ENCODE results near the gene ZBTB1. TPM values are rescaled to one million over a fixed set of nuclear protein-coding genes. Genes with fewer than 3 reads are reported as not detected.

Gene ZBTB1, protein sequence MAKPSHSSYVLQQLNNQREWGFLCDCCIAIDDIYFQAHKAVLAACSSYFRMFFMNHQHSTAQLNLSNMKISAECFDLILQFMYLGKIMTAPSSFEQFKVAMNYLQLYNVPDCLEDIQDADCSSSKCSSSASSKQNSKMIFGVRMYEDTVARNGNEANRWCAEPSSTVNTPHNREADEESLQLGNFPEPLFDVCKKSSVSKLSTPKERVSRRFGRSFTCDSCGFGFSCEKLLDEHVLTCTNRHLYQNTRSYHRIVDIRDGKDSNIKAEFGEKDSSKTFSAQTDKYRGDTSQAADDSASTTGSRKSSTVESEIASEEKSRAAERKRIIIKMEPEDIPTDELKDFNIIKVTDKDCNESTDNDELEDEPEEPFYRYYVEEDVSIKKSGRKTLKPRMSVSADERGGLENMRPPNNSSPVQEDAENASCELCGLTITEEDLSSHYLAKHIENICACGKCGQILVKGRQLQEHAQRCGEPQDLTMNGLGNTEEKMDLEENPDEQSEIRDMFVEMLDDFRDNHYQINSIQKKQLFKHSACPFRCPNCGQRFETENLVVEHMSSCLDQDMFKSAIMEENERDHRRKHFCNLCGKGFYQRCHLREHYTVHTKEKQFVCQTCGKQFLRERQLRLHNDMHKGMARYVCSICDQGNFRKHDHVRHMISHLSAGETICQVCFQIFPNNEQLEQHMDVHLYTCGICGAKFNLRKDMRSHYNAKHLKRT
- 20.2 and 36.6 TPM in 2 replicates for total RNA-seq (2014; rRNA removed; shearing (Covaris generic); ENCODE audit: low replicate concordance)

DNA sequence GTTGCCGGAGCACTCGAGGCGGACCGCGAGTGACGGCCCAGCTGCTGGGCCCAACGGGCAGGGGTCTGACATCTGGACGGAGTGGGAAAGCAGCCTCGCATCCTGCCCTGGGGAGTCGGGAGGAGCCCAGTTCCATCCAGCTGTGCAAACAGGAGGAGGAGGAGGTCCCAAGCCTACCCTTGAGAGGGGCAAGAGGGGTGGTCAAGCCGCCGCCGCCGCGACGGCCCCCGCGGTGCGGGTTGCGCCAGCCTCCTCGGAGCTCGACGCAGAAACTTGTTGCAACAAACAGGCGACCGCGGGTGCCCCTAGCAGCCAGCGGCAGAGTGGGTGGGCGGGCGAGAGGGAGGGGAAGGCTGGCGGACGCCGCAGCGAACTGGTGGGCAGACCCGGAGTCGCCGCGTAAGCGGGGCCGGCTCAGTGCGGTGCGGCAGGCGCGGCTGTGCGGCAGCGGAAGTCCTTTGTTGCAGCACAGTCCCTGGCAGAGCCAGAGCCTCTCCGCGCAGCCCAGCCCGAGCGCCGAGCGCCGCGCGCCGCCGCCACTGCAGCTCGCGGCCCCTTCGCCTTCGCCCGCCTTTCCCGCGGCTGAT, at the start of gene ZBTB1:
Gene ZBTB1 (plus strand): TSS at position 461 of the 587 bp plus-strand sequence. CDS start 16,735 bp downstream, outside the sequence.
- in situ Hi-C loops (cut with HindIII; ENCODE audit: low pct_unique_long_range_greater_than_20kb, low sequenced_read_pairs): no loop called here

DNA sequence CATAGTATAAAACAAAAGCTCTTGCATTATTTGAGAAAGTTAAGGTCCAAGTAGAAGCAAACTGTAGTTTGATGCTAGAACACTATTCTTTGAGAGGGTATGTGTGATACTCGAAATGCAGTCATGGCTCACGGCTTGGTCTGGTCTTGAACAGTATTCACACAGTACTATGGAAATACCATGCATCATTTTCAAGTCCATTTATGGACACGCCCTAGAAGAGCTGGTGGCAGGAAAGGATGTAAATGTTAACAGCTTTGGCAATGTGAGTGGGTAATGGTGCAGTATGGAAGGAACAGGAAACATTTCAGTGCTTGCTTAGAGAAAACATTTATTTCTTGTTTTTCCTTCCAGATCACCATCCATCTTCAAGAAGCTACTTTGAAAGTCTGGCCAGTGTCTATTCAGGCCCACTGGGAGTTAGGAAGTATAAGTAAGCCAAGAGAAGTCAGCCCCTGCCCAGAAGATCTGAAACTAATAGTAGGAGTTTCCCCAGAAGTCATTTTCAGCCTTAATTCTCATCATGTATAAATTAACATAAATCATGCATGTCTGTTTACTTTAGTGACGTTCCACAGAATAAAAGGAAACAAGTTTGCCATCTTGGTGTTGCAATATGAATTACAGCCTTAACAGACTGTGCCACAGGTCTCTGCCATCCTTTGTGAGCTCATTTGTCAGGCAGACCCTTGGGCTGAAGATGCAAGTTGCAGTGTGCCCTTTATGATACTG, 45.0 kb upstream of the ZBTB1 start:
- in situ Hi-C loops (cut with HindIII; ENCODE audit: low pct_unique_long_range_greater_than_20kb, low sequenced_read_pairs): no loop called here
- no peak for DNase-seq (ENCODE audit: low read depth)

More for the DNA sequence above, at the start of gene ZBTB1:
- DNase-seq (ENCODE audit: low read depth): peak; percentile 85

DNA sequence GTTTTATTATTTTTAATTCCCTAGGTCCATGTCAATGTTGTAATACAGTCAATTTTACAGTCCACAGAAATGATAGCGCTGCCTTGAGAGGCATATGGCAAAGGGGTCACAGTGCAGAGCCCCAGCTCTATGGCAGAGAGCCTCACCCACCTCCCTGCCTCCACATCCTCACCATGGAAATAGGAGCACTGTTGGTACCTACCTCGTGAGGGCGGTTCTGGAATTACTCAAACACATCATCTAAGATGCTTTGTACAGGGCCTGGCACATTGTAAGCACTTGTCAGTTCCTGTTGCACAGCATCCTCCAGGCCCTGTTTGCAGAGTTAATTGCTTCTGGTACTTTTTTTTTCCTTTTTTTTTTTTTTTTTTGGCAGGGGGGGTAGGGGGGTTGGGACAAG, 43.3 kb upstream of the ZBTB1 start:
- no peak for DNase-seq (ENCODE audit: low read depth)
- in situ Hi-C loops (cut with HindIII; ENCODE audit: low pct_unique_long_range_greater_than_20kb, low sequenced_read_pairs): no loop called here

DNA sequence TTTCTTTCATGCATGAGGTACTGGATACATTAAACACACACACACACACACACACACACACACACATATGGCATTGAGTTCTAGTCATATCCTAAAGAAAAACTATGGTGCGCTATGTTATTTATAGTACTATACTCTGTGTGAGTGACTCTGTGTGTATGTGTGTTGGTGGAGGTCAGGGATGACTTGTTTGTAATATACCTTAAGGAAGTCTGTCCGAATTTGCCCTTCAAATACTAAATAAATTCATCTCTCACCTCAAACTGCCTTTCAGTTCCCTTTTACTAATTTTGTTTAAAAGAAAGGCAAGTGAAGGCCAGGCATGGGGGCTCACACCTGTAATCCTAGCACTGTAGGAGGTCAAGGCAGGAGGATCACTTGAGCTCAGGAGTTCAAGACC, 41.4 kb upstream of the ZBTB1 start:
- DNase-seq (ENCODE audit: low read depth): no peak
- in situ Hi-C loops (cut with HindIII; ENCODE audit: low pct_unique_long_range_greater_than_20kb, low sequenced_read_pairs): no loop called here

DNA sequence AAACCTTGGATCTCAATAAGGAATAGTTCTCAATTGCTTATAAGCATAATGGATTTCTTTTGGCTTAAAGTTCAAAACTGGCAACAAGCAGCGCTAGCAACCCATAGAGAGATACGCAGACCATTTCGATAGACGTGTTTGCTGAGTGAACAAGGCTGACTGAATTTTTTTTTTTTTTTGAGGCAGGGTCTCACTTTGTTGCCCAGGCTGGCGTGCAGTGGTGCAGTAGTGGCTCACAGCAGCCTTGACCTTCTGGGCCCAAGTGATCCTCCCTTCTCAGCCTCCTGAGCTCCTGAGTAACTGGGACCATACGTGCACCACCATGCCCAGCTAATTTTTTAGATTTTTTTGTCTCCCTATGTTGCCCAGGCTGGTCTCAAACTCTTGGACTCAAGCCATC, 40.7 kb upstream of the ZBTB1 start:
- in situ Hi-C loops (cut with HindIII; ENCODE audit: low pct_unique_long_range_greater_than_20kb, low sequenced_read_pairs): no loop called here
- no peak for DNase-seq (ENCODE audit: low read depth)

DNA sequence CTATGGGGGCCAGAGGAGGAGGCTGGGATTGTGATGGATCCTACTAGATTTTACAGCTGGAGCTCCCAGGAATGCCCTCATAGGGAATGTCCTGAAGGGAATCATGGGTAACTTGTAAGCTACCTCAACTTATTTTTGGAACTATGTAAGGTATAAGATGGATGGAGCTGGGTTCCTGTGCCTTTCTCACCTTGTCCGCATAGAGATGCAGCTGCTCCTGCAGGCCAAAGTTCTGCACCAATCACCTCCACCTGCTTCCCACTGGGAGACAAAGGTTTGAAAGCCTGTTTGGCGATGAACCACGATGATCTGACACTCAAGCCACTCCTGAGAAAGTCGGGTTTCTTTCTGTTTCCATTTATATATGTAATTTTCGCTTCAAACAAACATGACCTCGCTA, 39.9 kb upstream of the ZBTB1 start:
- in situ Hi-C loops (cut with HindIII; ENCODE audit: low pct_unique_long_range_greater_than_20kb, low sequenced_read_pairs): no loop called here
- DNase-seq (ENCODE audit: low read depth): no peak

DNA sequence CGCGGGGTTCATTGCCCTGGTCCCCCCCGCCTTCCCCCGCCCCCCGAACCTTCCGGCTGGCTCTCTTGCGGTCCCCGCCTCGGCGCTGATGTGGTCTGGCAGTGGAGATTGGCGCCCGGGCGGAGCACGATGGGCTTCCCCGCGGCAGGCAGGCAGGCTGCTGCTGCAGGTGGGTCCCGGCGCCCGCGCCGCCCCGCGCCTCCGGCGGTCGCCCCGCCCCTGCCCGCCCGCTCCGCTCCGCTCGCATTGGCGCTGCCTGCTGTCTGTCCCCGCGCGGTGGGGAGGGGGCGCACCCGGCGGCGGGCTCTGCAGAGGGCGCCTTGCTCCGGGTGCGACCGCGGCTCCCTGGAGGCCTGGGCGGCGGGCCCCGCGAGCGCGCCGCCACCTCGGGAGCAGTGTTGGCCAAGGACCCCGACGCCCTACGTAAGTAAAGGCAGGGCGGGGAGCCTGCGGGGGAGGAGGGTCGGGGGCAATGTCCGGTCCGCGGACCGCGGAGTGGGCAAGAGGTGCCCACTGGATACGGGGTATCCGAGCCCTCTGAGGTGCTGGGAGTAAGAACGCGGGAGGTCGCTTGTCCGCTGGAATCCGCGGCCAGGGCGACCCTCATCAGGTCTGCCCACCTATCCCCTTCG, 39.3 kb upstream of the ZBTB1 start, which contains the start of gene AKAP5:
Gene AKAP5 (plus strand): TSS at position 309 of the 632 bp plus-strand sequence. CDS start 2,896 bp downstream, outside the sequence.
- DNase-seq (ENCODE audit: low read depth): peak; percentile 41

DNA sequence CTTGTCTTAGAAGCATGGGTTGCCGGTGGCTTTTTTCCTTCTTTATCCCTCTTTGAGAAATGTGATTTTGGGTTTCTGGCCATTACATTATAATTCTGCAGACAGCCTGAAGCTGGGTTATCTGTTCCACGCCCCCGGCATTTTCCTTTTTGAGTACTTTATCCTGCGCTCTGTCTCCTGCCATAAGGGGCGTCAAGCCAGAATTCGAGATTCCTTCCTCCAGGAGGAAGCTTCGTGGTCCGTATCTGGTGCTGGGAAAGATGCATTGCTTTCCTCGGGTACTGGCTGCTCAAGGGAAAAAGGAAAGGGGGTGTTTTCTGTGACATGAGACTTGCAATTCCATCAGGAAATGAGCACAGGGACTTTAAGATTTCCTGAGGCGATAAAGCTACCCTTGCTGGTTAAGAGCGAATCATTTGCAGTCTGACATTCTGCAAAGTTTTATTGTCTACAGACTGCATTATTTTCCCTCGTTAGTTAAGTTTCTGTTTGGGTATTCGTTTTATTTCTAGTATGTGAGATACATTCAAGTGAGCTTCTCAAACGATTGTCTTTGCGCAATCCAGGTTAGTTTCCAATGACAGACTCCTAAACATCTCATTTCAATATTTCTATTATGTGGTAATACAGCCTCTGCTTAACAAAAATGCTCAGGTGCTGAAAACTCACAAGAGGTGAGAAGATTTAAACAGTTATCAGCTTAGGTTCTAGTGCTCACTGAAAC, 38.6 kb upstream of the ZBTB1 start:
- peak; percentile 17 for DNase-seq (ENCODE audit: low read depth)

More for the DNA sequence above, 39.3 kb upstream of the ZBTB1 start, which contains the start of gene AKAP5:
- in situ Hi-C loops (cut with HindIII; ENCODE audit: low pct_unique_long_range_greater_than_20kb, low sequenced_read_pairs): no loop called here

DNA sequence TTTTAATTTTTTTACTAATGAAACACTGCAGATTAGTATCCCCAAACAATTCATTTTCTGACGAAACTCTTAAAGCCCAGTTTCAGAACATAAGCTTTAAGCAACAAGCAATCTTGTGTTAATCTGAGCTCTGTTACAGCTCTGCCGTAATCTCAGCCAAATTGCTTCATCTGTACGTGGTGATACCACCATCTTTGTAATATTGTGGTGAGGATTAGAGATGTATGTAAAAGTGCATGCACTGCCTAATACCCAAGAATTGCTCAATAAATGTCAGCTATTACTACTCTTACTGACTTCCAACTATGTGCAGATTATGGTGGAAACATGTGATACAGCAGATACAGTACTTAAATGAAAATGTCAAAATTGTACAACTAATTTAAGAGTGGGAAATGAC, 37.5 kb upstream of the ZBTB1 start:
- DNase-seq (ENCODE audit: low read depth): no peak
- in situ Hi-C loops (cut with HindIII; ENCODE audit: low pct_unique_long_range_greater_than_20kb, low sequenced_read_pairs): no loop called here

More for the DNA sequence above, 38.6 kb upstream of the ZBTB1 start:
- in situ Hi-C loops (cut with HindIII; ENCODE audit: low pct_unique_long_range_greater_than_20kb, low sequenced_read_pairs): no loop called here

DNA sequence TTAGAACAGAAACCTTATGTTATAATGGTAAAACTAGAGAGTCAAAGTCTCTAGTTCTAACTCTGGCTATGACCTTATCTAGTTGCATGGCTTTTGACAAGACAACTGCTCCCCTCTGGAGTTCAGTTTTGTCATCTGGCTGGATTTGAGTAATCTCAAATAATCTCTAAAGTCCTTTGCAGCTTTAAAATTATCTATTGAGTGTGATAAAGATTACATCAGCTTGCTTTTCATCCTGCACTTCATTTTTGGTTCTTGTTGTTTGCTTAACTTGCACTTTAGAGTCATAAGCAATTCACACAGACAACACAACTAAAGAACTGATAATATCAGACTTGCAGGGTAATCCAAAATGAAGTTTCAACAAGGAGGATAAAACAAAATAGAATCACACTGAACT, 37.0 kb upstream of the ZBTB1 start:
- DNase-seq (ENCODE audit: low read depth): no peak
- in situ Hi-C loops (cut with HindIII; ENCODE audit: low pct_unique_long_range_greater_than_20kb, low sequenced_read_pairs): no loop called here

DNA sequence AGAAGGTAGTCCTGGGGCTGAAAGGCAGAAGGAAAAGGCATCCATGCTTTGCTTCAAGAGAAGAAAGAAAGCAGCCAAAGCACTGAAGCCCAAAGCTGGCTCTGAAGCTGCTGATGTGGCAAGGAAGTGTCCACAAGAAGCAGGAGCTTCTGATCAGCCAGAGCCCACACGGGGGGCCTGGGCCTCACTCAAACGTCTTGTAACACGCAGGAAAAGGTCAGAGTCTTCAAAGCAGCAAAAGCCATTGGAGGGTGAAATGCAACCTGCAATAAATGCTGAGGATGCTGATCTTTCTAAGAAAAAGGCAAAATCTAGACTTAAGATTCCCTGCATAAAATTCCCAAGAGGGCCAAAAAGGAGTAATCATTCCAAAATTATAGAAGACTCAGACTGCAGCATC, 36.1 kb upstream of the ZBTB1 start:
- in situ Hi-C loops (cut with HindIII; ENCODE audit: low pct_unique_long_range_greater_than_20kb, low sequenced_read_pairs): no loop called here
- DNase-seq (ENCODE audit: low read depth): no peak

DNA sequence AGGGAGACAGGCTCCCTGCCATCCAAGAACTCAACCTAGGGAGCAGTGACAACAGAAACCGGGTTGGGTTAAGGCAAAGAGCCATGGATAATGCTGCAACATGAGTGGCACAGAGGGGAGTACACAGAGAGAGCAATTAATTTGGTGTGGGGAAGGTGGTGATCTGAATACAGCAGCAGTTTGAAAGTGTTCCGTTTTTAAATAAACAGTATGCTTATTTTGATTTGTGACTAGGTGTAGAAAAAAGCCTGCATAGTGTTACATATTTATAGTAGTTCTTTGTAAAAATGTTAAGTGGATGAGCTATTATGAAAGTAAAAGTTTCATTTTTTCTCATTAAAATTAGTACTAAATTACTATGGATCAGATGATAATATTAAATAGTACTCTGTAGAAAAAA, 30.5 kb upstream of the ZBTB1 start:
- in situ Hi-C loops (cut with HindIII; ENCODE audit: low pct_unique_long_range_greater_than_20kb, low sequenced_read_pairs): no loop called here
- DNase-seq (ENCODE audit: low read depth): no peak

DNA sequence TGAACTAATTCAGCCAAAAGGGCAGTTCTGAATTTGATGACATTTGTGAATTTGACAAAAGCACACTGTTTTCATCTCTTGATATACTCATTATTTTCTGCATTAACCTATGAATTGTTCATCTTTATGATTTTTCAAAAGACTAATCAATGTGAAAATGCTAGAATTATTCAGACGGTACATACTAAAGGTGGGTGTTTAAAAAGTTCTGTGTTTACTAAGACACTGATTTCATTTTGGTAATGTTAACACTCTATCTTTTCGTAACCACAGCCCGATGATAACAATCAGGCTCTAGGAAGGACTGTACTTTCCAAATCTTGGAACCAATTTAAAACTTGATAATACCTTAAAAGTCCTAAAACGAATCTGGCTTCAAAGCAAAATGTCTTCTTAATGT, 29.9 kb upstream of the ZBTB1 start:
- in situ Hi-C loops (cut with HindIII; ENCODE audit: low pct_unique_long_range_greater_than_20kb, low sequenced_read_pairs): no loop called here
- DNase-seq (ENCODE audit: low read depth): no peak

DNA sequence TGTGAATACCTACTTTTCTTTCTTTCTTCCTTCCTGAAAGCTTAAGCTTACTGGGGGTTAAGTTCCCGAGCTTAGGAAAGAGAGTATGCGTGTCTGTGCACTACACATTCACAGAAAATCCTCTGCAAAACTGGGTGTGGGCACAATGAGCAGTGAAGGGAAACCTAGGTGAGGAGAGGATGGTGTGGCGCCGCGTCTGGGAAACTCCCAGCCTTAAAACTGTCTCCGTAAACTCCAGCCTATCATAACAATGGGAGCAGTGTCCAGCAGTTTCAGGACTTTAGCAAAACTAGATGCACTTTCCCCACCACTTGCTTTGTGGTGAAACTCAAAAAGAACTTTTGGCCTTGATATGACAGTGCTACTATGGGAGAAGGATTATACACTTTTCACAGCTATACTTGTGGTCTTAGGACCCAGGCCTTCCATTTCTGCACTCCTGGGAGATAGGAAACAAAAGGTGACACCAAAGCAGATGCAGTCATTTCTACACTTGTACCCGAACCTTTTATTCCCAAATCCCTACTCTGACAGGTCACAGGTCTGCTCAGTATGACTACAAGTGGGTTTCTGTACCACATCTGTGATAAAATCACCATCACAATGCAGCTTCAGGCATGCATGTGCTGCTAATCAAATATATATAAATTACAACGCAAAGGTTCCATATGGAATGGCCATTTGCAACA, 28.8 kb upstream of the ZBTB1 start:
- peak; percentile 52 for DNase-seq (ENCODE audit: low read depth)
- in situ Hi-C loops (cut with HindIII; ENCODE audit: low pct_unique_long_range_greater_than_20kb, low sequenced_read_pairs): no loop called here

DNA sequence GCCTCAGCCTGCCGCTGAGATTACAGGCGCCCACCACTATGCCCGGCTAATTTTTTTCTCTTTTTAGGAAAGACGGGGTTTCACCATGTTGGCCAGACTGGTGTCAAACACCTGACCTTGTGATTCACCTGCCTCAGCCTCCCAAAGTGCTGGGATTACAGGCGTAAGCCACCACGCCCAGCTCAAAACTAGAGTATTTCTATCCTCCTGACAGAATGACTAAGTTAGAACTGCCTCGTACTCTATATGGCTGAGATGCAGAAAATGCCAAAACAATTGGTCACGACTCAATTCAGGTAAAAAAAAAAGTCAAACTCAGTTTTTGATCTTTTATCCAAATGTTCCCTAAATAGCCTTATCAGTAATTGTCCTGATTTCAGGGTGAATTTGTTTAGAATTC, 28.1 kb upstream of the ZBTB1 start:
- DNase-seq (ENCODE audit: low read depth): no peak
- in situ Hi-C loops (cut with HindIII; ENCODE audit: low pct_unique_long_range_greater_than_20kb, low sequenced_read_pairs): no loop called here

DNA sequence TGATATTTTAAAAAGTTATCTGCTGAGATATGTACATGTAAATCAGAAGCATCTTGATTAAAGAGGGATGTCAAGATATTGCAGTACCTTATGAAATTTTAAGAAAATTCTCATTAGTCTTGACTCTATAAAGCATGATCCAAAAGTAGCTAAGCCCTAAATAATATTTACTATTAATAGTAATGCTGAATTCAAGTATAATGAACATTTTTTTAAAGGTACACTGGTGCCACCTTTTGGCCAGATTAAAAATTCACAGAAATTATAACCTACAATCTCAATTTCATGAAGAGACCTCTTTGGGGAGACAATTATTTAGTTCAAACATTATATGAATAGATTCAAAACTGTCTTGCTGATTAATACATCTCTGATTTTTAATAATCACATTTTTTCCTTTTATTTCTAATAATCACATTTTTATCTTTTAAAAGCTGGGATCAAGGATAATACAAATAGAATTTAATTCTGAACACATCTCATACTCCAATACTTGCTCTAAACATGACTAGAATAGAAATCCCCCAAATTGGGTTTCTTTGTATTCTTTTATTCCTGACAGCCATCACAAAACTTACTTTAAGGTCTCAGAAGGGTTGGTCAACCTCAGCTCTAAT, 25.8 kb upstream of the ZBTB1 start:
- in situ Hi-C loops (cut with HindIII; ENCODE audit: low pct_unique_long_range_greater_than_20kb, low sequenced_read_pairs): no loop called here

More for the DNA sequence above, 25.8 kb upstream of the ZBTB1 start:
- DNase-seq (ENCODE audit: low read depth): no peak

All from Caki2 (cell line).